ENCODE data around the gene MGAT4C.

- TF ChIP-seq, protein P1, sequence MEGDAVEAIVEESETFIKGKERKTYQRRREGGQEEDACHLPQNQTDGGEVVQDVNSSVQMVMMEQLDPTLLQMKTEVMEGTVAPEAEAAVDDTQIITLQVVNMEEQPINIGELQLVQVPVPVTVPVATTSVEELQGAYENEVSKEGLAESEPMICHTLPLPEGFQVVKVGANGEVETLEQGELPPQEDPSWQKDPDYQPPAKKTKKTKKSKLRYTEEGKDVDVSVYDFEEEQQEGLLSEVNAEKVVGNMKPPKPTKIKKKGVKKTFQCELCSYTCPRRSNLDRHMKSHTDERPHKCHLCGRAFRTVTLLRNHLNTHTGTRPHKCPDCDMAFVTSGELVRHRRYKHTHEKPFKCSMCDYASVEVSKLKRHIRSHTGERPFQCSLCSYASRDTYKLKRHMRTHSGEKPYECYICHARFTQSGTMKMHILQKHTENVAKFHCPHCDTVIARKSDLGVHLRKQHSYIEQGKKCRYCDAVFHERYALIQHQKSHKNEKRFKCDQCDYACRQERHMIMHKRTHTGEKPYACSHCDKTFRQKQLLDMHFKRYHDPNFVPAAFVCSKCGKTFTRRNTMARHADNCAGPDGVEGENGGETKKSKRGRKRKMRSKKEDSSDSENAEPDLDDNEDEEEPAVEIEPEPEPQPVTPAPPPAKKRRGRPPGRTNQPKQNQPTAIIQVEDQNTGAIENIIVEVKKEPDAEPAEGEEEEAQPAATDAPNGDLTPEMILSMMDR (IDR thresholded peaks at IDR 0.05) = no peak
- TF ChIP-seq POLR2A (IDR thresholded peaks at IDR 0.05) = no peak
These were observed 76.3 kb downstream of the MGAT4C start for GRCh38 chr12:86179855-86180254.
